Measurements from ENCODE around the gene SMAD6.
"Not testable (repeated sequence)": the region's sequence is repeated elsewhere in the genome, so short reads cannot be mapped to it uniquely, and the experiment has no call there.

The SMAD6 gene

GRCh38 chr15:66677336-66677735 is 24.7 kb upstream of the SMAD6 start:
- no peak for DNase-seq

GRCh38 chr15:66679061-66679656 is 22.9 kb upstream of the SMAD6 start:
- DNase-seq = no peak

GRCh38 chr15:66679657-66680108 is 22.4 kb upstream of the SMAD6 start:
- DNase-seq = no peak

- DNase-seq = no peak
Observed at GRCh38 chr15:66680502-66680901, 21.5 kb upstream of the SMAD6 start.

GRCh38 chr15:66681395-66681794 is 20.6 kb upstream of the SMAD6 start:
- no peak for DNase-seq

- DNase-seq = no peak
Observed at GRCh38 chr15:66682246-66682645, 19.8 kb upstream of the SMAD6 start.

- DNase-seq = peak; percentile 61
Observed at GRCh38 chr15:66682865-66683264, 19.2 kb upstream of the SMAD6 start.

- DNase-seq = no peak
Observed at GRCh38 chr15:66684136-66684681, 17.8 kb upstream of the SMAD6 start.

GRCh38 chr15:66685638-66686150 is 16.3 kb upstream of the SMAD6 start:
- DNase-seq = no peak

- not testable (repeated sequence) for DNase-seq
Observed at GRCh38 chr15:66690912-66691311, 11.1 kb upstream of the SMAD6 start.

- DNase-seq = no peak
Observed at GRCh38 chr15:66691727-66692126, 10.3 kb upstream of the SMAD6 start.

GRCh38 chr15:66692391-66692790 is 9.6 kb upstream of the SMAD6 start:
- no peak for DNase-seq

GRCh38 chr15:66692808-66693596 is 9.0 kb upstream of the SMAD6 start:
- DNase-seq = no peak

- DNase-seq = no peak
Observed at GRCh38 chr15:66696770-66697169, 5.3 kb upstream of the SMAD6 start.

- peak; percentile 53 for DNase-seq
Observed at GRCh38 chr15:66698318-66698961, 3.6 kb upstream of the SMAD6 start.

- DNase-seq = no peak
Observed at GRCh38 chr15:66698971-66699370, 3.1 kb upstream of the SMAD6 start.

- DNase-seq = no peak
Observed at GRCh38 chr15:66700412-66700801, 1.6 kb upstream of the SMAD6 start.

GRCh38 chr15:66700802-66701421 is 1.1 kb upstream of the SMAD6 start:
- DNase-seq = peak; percentile 90

- DNase-seq = peak; percentile 60
Observed at GRCh38 chr15:66701422-66702034, 508 bp upstream of the SMAD6 start.

GRCh38 chr15:66702787-66703539 is 927 bp downstream of the SMAD6 start:
- peak; percentile 19 for DNase-seq

- no peak for DNase-seq
Observed at GRCh38 chr15:66703540-66703941, 1.5 kb downstream of the SMAD6 start.

Data from MV-4-11 (cell line).